ENCODE results near the gene LILRB5.
A peak's percentile ranks its signal among the peaks of the same experiment; 100 is the strongest.

LILRB5 gene

GRCh38 chr19:54254195-54254906 lies 2.7 kb downstream of the LILRB5 start:
- DNase-seq (ENCODE audit: low read depth), result no peak
- no peak overlapping the region for H3K4me3 ChIP-seq (ENCODE audit: low read depth, low read length)
- TF ChIP-seq CTCF (conservative IDR thresholded peaks at IDR 0.05; ENCODE audit: low read depth, low read length), result no peak

- no peak overlapping the region for H3K4me3 ChIP-seq (ENCODE audit: low read depth, low read length)
- TF ChIP-seq CTCF (conservative IDR thresholded peaks at IDR 0.05; ENCODE audit: low read depth, low read length), result no peak
- DNase-seq (ENCODE audit: low read depth), result no peak
These were observed 3.5 kb downstream of the LILRB5 start for GRCh38 chr19:54253331-54254194.

GRCh38 chr19:54252845-54253244 lies 4.2 kb downstream of the LILRB5 start:
- no peak overlapping the region for H3K4me3 ChIP-seq (ENCODE audit: low read depth, low read length)
- no peak for DNase-seq (ENCODE audit: low read depth)
- no peak for TF ChIP-seq CTCF (conservative IDR thresholded peaks at IDR 0.05; ENCODE audit: low read depth, low read length)

GRCh38 chr19:54252243-54252642 lies 4.8 kb downstream of the LILRB5 start:
- DNase-seq (ENCODE audit: low read depth), result no peak
- H3K4me3 ChIP-seq (ENCODE audit: low read depth, low read length), result no peak overlapping the region
- TF ChIP-seq CTCF (conservative IDR thresholded peaks at IDR 0.05; ENCODE audit: low read depth, low read length), result no peak

GRCh38 chr19:54248016-54248601 lies 9.0 kb downstream of the LILRB5 start:
- H3K4me3 ChIP-seq (ENCODE audit: low read depth, low read length), result no peak overlapping the region
- TF ChIP-seq CTCF (conservative IDR thresholded peaks at IDR 0.05; ENCODE audit: low read depth, low read length), result no peak
- peak; percentile 51 for DNase-seq (ENCODE audit: low read depth)

- no peak overlapping the region for H3K4me3 ChIP-seq (ENCODE audit: low read depth, low read length)
- TF ChIP-seq CTCF (conservative IDR thresholded peaks at IDR 0.05; ENCODE audit: low read depth, low read length), result no peak
- no peak for DNase-seq (ENCODE audit: low read depth)
These were observed 9.8 kb downstream of the LILRB5 start for GRCh38 chr19:54247106-54247930.
